MM.1S (cell line): Measurements from ENCODE around the gene AGBL1.

ENCODE experiments used
- DNase-seq: peaks from one replicate; pipeline ENCODE4 v3.0.0-alpha.2; 2015
- H2AFZ ChIP-seq: fragments of 300-600 bp; sonication (generic); 2 replicates; pipeline ENCODE4 v1.6.0; 2016; ENCODE audit warnings: antibody characterized with exemption, low read length
- H3F3A ChIP-seq: fragments of 300-600 bp; sonication (generic); 2 replicates; pipeline ENCODE4 v1.6.1; 2016; ENCODE audit warnings: mild to moderate bottlenecking, antibody characterized with exemption, low read length, moderate library complexity, mixed read lengths; ENCODE audit not compliant: insufficient read depth
- H3K27ac ChIP-seq: fragments of 300-600 bp; sonication (generic); 2 replicates; pipeline ENCODE4 v1.5.1; 2016; ENCODE audit warnings: mild to moderate bottlenecking, low read length
- H3K27me3 ChIP-seq: fragments of 300-600 bp; sonication (generic); replicated peaks from 2 replicates; pipeline ENCODE4 v1.6.0; 2016; ENCODE audit warnings: low read length; ENCODE audit not compliant: insufficient read depth
- H3K36me3 ChIP-seq: fragments of 300-600 bp; sonication (generic); replicated peaks from 2 replicates; pipeline ENCODE4 v1.6.1; 2016; ENCODE audit warnings: mild to moderate bottlenecking, low read length, mixed read lengths; ENCODE audit not compliant: insufficient read depth
- H3K4me1 ChIP-seq: fragments of 300-600 bp; sonication (generic); 2 replicates; pipeline ENCODE4 v1.6.1; 2016; ENCODE audit warnings: low read length, mixed read lengths
- H3K4me2 ChIP-seq: fragments of 300-600 bp; sonication (generic); 2 replicates; pipeline ENCODE4 v1.6.0; 2016; ENCODE audit warnings: low read depth, low read length
- H3K4me3 ChIP-seq: fragments of 300-600 bp; sonication (generic); 2 replicates; pipeline ENCODE4 v1.5.1; 2016; ENCODE audit warnings: low read length, mixed read lengths
- H3K79me2 ChIP-seq: fragments of 300-600 bp; sonication (generic); 2 replicates; pipeline ENCODE4 v1.6.1; 2016; ENCODE audit warnings: mixed run types, low read length, mixed read lengths
- H3K9ac ChIP-seq: fragments of 300-600 bp; sonication (generic); 2 replicates; pipeline ENCODE4 v1.6.1; 2016; ENCODE audit warnings: low read length, mixed read lengths
- H3K9me2 ChIP-seq: fragments of 300-600 bp; sonication (generic); replicated peaks from 2 replicates; pipeline ENCODE4 v1.6.1; 2016; ENCODE audit warnings: mild to moderate bottlenecking, low read length, mixed read lengths; ENCODE audit not compliant: insufficient read depth
- H3K9me3 ChIP-seq: fragments of 300-600 bp; sonication (generic); replicated peaks from 2 replicates; pipeline ENCODE4 v1.6.1; 2016; ENCODE audit warnings: mild to moderate bottlenecking, low read length, mixed read lengths; ENCODE audit not compliant: insufficient read depth
- H4K20me1 ChIP-seq: fragments of 300-600 bp; sonication (generic); 2 replicates; pipeline ENCODE4 v1.6.1; 2016; ENCODE audit warnings: mild to moderate bottlenecking, low read length, moderate library complexity, mixed read lengths; ENCODE audit not compliant: insufficient read depth
- EZH2 ChIP-seq: fragments of 300-600 bp; sonication (generic); optimal IDR thresholded peaks from 2 replicates; pipeline ENCODE3; 2017; ENCODE audit warnings: low read depth, mild to moderate bottlenecking, antibody characterized with exemption, low read length, mixed read lengths
- EZH2phosphoT487 ChIP-seq: fragments of 300-600 bp; sonication (generic); IDR thresholded peaks from 2 replicates; pipeline ENCODE4 v1.6.1; 2018; ENCODE audit warnings: antibody characterized with exemption, low read length
- TF ChIP-seq, protein P1 (sequence below): fragments of 300-600 bp; sonication (generic); IDR thresholded peaks from 2 replicates; pipeline ENCODE4 v1.5.1; 2016; ENCODE audit warnings: antibody characterized with exemption, low read length, mixed read lengths

AGBL1 gene

DNA sequence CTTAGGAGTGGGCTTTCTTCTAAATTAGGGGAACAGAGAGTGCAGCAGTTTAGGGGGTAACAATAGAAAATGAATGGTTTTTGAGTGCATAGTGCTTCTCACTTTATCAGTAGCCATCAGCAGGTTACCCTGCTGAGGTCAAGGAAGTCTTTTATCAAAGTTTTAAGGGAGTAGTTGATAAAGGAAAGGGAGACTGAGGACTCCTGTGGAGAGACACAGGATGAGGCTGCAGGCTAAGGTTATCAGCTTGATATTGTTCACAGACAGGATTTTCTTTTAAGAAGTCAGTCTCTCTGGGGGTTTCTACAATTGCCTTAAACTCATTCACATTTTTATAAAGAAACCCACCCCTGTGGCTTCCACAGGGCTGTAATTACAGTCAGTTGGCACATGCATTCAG, 205.0 kb downstream of the AGBL1 start:
- H2AFZ ChIP-seq, result no peak overlapping the region
- TF ChIP-seq, protein P1, sequence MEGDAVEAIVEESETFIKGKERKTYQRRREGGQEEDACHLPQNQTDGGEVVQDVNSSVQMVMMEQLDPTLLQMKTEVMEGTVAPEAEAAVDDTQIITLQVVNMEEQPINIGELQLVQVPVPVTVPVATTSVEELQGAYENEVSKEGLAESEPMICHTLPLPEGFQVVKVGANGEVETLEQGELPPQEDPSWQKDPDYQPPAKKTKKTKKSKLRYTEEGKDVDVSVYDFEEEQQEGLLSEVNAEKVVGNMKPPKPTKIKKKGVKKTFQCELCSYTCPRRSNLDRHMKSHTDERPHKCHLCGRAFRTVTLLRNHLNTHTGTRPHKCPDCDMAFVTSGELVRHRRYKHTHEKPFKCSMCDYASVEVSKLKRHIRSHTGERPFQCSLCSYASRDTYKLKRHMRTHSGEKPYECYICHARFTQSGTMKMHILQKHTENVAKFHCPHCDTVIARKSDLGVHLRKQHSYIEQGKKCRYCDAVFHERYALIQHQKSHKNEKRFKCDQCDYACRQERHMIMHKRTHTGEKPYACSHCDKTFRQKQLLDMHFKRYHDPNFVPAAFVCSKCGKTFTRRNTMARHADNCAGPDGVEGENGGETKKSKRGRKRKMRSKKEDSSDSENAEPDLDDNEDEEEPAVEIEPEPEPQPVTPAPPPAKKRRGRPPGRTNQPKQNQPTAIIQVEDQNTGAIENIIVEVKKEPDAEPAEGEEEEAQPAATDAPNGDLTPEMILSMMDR, result no peak
- no peak for TF ChIP-seq EZH2phosphoT487
- TF ChIP-seq EZH2, result no peak
- H3F3A ChIP-seq, result no peaks in the 10 kb centered on the region
- DNase-seq, result no peak
- H3K79me2 ChIP-seq, result no peaks in the 10 kb centered on the region
- no peaks in the 10 kb centered on the region for H3K4me1 ChIP-seq
- no peaks in the 10 kb centered on the region for H3K9me3 ChIP-seq
- H3K27ac ChIP-seq, result no peak overlapping the region
- no peak overlapping the region for H3K4me3 ChIP-seq
- no peak overlapping the region for H3K4me2 ChIP-seq
- no peaks in the 10 kb centered on the region for H4K20me1 ChIP-seq
- H3K36me3 ChIP-seq, result no peaks in the 10 kb centered on the region
- no peaks in the 10 kb centered on the region for H3K27me3 ChIP-seq
- H3K9ac ChIP-seq, result no peak overlapping the region
- H3K9me2 ChIP-seq, result no peaks in the 10 kb centered on the region

DNA sequence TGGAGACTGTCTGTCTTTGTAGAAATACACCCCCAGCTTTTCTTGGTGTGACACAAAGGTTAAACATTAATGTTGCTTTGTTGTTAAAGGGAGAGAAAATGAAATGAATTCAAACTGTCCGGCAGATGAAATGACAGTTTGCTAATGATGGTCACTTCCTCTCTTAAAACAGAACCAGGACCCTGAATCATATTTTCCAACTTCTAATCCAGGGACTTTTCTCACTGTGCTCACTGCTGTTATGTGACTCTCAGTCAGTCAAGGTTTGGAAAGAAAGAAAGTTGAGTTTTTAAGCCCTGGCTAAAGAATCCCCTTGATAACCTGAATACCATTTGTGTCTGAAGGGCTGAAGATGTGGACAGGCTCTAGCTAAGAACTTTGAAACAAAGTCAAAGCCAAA, 215.8 kb downstream of the AGBL1 start:
- Histone ChIP-seq H3K4me3 (no peak overlapping the region), H3K27ac (no peak overlapping the region), H3K4me1 (no peaks in the 10 kb centered on the region), H3K4me2 (no peak overlapping the region), H3K27me3 (no peaks in the 10 kb centered on the region), H3K9ac (no peak overlapping the region), H4K20me1 (no peaks in the 10 kb centered on the region), H2AFZ (no peak overlapping the region), H3F3A (no peaks in the 10 kb centered on the region), H3K79me2 (no peaks in the 10 kb centered on the region), H3K9me2 (no peaks in the 10 kb centered on the region), H3K36me3 (no peaks in the 10 kb centered on the region), H3K9me3 (no peaks in the 10 kb centered on the region)
- no peak for TF ChIP-seq EZH2phosphoT487
- TF ChIP-seq, protein P1, result no peak
- no peak for TF ChIP-seq EZH2
- DNase-seq, result no peak

DNA sequence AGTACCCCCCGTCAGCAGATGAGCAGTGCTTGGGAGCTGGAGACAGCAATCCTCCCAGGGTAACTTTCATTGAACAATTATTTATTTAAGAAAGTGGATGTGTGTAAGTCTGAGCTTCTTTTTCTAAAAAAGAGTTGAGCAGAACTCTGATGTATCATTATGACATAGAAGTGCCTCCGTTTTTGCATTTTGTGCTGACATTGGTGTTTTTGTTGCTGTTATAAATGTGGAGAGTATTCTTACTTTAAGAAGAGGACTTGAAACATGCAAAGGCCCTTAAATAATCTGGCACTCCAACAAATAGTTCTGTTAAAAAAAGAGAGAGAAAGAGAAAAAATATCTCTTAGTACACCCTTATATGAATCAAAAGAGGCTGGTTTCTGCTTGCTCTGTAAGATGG, 217.1 kb downstream of the AGBL1 start:
- Histone ChIP-seq H3K4me1 (no peaks in the 10 kb centered on the region), H3K9ac (no peak overlapping the region), H3K9me2 (no peaks in the 10 kb centered on the region), H3K36me3 (no peaks in the 10 kb centered on the region), H3K9me3 (no peaks in the 10 kb centered on the region), H3K27me3 (no peaks in the 10 kb centered on the region), H3K79me2 (no peaks in the 10 kb centered on the region), H3K4me3 (no peak overlapping the region), H3K27ac (no peak overlapping the region), H3F3A (no peaks in the 10 kb centered on the region), H4K20me1 (no peaks in the 10 kb centered on the region), H2AFZ (no peak overlapping the region), H3K4me2 (no peak overlapping the region)
- DNase-seq, result no peak
- TF ChIP-seq, protein P1, result no peak
- no peak for TF ChIP-seq EZH2
- TF ChIP-seq EZH2phosphoT487, result no peak
